ELR (cell line): ENCODE measurements around the gene ITFG1.
"Not testable (repeated sequence)": the region's sequence is repeated elsewhere in the genome, so short reads cannot be mapped to it uniquely, and the experiment has no call there.

ENCODE experiments used
- DNase-seq: peaks from one replicate; pipeline ENCODE4 v3.0.0-alpha.2; 2015; ENCODE audit warnings: low read depth

The ITFG1 gene

GRCh38 chr16:47152501-47152900 lies 308.4 kb downstream of the ITFG1 start:
- DNase-seq = not testable (repeated sequence)

- DNase-seq = no peak
These were observed 310.8 kb downstream of the ITFG1 start for GRCh38 chr16:47150067-47150466.

- no peak for DNase-seq
These were observed 316.3 kb downstream of the ITFG1 start for GRCh38 chr16:47144559-47144877.

- peak; percentile 63 for DNase-seq
These were observed 316.9 kb downstream of the ITFG1 start, which contains the start of gene NETO2 for GRCh38 chr16:47143677-47144558. TSS of gene NETO2 (minus strand) at chr16:47143945. CDS start at chr16:47143612, 333 bp downstream.

- peak; percentile 81 for DNase-seq
These were observed 317.8 kb downstream of the ITFG1 start for GRCh38 chr16:47142821-47143676.

GRCh38 chr16:47142486-47142820 lies 318.4 kb downstream of the ITFG1 start:
- peak; percentile 63 for DNase-seq

GRCh38 chr16:47141773-47142485 lies 318.9 kb downstream of the ITFG1 start:
- DNase-seq = peak; percentile 91

GRCh38 chr16:47140686-47141085 lies 320.2 kb downstream of the ITFG1 start:
- no peak for DNase-seq

GRCh38 chr16:47139561-47140185 lies 321.2 kb downstream of the ITFG1 start:
- DNase-seq = peak; percentile 39

- DNase-seq = peak; percentile 46
These were observed 322.9 kb downstream of the ITFG1 start for GRCh38 chr16:47137925-47138324.

GRCh38 chr16:47136099-47136842 lies 324.6 kb downstream of the ITFG1 start:
- DNase-seq = peak; percentile 76

- DNase-seq = no peak
These were observed 326.3 kb downstream of the ITFG1 start for GRCh38 chr16:47134550-47134949.

GRCh38 chr16:47132308-47132707 lies 328.6 kb downstream of the ITFG1 start:
- peak; percentile 25 for DNase-seq

- DNase-seq = no peak
These were observed 331.0 kb downstream of the ITFG1 start for GRCh38 chr16:47129755-47130435.

- no peak for DNase-seq
These were observed 333.3 kb downstream of the ITFG1 start for GRCh38 chr16:47127541-47127940.

GRCh38 chr16:47125757-47126156 lies 335.1 kb downstream of the ITFG1 start:
- no peak for DNase-seq

GRCh38 chr16:47113130-47113529 lies 347.7 kb downstream of the ITFG1 start:
- DNase-seq = no peak

- DNase-seq = peak; percentile 9
These were observed 349.9 kb downstream of the ITFG1 start for GRCh38 chr16:47110939-47111338.

GRCh38 chr16:47109361-47109760 lies 351.5 kb downstream of the ITFG1 start:
- no peak for DNase-seq
